Cerebellar cortex (tissue), 1 donor: Measurements from ENCODE around the gene AK5.

ENCODE experiments used
- DNase-seq: peaks from one replicate; pipeline ENCODE4 v3.0.0-alpha.2; 2015; ENCODE audit warnings: low spot score

The AK5 gene

GRCh38 chr1:77350012-77350770 lies 68.4 kb downstream of the AK5 start:
- no peak for DNase-seq

GRCh38 chr1:77354536-77354935 lies 72.7 kb downstream of the AK5 start:
- no peak for DNase-seq

- no peak for DNase-seq
These were observed 73.2 kb downstream of the AK5 start for GRCh38 chr1:77355010-77355409.

GRCh38 chr1:77356136-77356535 lies 74.3 kb downstream of the AK5 start:
- DNase-seq: no peak

GRCh38 chr1:77360256-77360655 lies 78.4 kb downstream of the AK5 start:
- no peak for DNase-seq

- no peak for DNase-seq
These were observed 79.8 kb downstream of the AK5 start for GRCh38 chr1:77361621-77362020.

- DNase-seq: no peak
These were observed 88.3 kb downstream of the AK5 start for GRCh38 chr1:77370161-77370560.

GRCh38 chr1:77370583-77371306 lies 88.9 kb downstream of the AK5 start:
- no peak for DNase-seq

- no peak for DNase-seq
These were observed 89.6 kb downstream of the AK5 start for GRCh38 chr1:77371396-77371795.

GRCh38 chr1:77373702-77374101 lies 91.9 kb downstream of the AK5 start:
- DNase-seq: no peak

- no peak for DNase-seq
These were observed 93.7 kb downstream of the AK5 start for GRCh38 chr1:77375541-77375940.

GRCh38 chr1:77375990-77376389 lies 94.2 kb downstream of the AK5 start:
- DNase-seq: no peak

GRCh38 chr1:77378723-77379535 lies 97.1 kb downstream of the AK5 start:
- DNase-seq: no peak

GRCh38 chr1:77382366-77382765 lies 100.5 kb downstream of the AK5 start:
- DNase-seq: no peak

GRCh38 chr1:77383236-77383635 lies 101.4 kb downstream of the AK5 start:
- DNase-seq: no peak

GRCh38 chr1:77385551-77385950 lies 103.7 kb downstream of the AK5 start:
- DNase-seq: no peak

GRCh38 chr1:77386276-77386675 lies 104.5 kb downstream of the AK5 start:
- DNase-seq: no peak

GRCh38 chr1:77387553-77387952 lies 105.7 kb downstream of the AK5 start:
- DNase-seq: no peak

- no peak for DNase-seq
These were observed 106.8 kb downstream of the AK5 start for GRCh38 chr1:77388661-77389060.

GRCh38 chr1:77392486-77392885 lies 110.7 kb downstream of the AK5 start:
- DNase-seq: no peak

- DNase-seq: no peak
These were observed 112.3 kb downstream of the AK5 start for GRCh38 chr1:77394166-77394565.

GRCh38 chr1:77395051-77395450 lies 113.2 kb downstream of the AK5 start:
- DNase-seq: no peak

GRCh38 chr1:77398152-77398551 lies 116.3 kb downstream of the AK5 start:
- no peak for DNase-seq
